ENCODE measurements around the gene NRTN.

DNA sequence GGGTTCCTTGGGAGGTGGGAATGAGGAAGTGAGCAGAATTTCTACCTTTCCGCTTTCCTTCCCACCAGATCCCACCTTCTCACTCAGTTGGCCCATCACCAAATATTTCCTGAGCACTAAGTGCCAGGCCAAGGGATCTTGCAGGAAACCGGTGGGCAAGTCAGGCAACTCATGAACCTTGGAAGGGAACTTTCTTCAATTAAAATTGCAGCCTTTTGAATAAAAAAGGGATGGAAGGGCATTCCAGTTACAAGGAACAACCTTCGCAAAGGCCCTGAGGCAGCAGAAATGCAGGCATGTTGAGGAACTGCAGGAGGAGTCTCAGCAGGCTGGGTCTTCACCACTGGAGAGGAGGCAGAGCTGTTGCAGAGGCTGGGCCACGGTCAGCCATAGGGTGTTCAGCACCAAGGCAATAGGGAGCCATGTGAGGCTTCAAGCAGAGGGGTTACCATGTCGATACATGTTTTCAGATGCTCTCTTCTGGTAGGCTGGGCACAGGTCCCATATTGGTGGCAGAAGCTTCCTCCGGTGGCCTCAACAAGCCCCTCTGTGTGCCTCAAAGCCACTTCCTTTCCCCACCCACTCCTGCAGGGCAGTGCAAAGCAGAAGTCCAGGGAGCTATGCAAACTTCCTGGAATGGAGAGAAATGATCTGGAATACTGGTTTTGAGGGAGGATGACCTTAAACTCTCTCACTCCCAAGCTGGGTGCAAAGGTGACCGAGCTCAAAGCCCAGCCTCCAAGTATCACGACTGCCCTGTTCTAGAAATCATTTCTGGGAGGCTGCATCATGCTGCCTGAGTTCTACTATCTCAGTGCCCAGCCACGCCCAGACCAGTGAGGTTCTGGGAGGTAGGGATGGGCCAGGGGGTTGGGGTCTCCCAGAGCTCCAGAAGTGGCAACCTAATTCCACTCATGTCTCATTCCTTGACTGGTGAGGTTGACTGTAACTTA lies 34.5 kb downstream of the NRTN start, which contains the start of gene FUT6:
- TF ChIP-seq, protein P1, sequence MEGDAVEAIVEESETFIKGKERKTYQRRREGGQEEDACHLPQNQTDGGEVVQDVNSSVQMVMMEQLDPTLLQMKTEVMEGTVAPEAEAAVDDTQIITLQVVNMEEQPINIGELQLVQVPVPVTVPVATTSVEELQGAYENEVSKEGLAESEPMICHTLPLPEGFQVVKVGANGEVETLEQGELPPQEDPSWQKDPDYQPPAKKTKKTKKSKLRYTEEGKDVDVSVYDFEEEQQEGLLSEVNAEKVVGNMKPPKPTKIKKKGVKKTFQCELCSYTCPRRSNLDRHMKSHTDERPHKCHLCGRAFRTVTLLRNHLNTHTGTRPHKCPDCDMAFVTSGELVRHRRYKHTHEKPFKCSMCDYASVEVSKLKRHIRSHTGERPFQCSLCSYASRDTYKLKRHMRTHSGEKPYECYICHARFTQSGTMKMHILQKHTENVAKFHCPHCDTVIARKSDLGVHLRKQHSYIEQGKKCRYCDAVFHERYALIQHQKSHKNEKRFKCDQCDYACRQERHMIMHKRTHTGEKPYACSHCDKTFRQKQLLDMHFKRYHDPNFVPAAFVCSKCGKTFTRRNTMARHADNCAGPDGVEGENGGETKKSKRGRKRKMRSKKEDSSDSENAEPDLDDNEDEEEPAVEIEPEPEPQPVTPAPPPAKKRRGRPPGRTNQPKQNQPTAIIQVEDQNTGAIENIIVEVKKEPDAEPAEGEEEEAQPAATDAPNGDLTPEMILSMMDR (optimal IDR thresholded peaks at IDR 0.05 in 1 of 3, IDR thresholded peaks at IDR 0.05 in 1 of 3, conservative IDR thresholded peaks at IDR 0.05 in 1 of 3; ENCODE audit: extremely low read depth in 1 of 3, insufficient read depth in 2 of 3, low read length in 3 of 3): no peak
- no peak for TF ChIP-seq EZH2 (IDR thresholded peaks at IDR 0.05; ENCODE audit: low read length)

Measured in keratinocyte (primary cell).